KOPT-K1 (cell line): ENCODE measurements around the gene THSD4.

ENCODE experiments used
- H3K27ac ChIP-seq: fragments of 200-600 bp; sonication (generic); 2 replicates; pipeline ENCODE4 v1.5.1; 2016; ENCODE audit warnings: antibody characterized with exemption, mild to moderate bottlenecking, low read depth, low read length; ENCODE audit not compliant: poor library complexity, severe bottlenecking
- H3K36me3 ChIP-seq: fragments of 200-600 bp; sonication (generic); 2 replicates; pipeline ENCODE4 v1.5.1; 2017; ENCODE audit warnings: antibody characterized with exemption, mild to moderate bottlenecking, low read length, moderate library complexity; ENCODE audit not compliant: insufficient read depth
- H3K9me3 ChIP-seq: fragments of 200-600 bp; sonication (generic); 2 replicates; pipeline ENCODE4 v1.5.1; 2017; ENCODE audit warnings: antibody characterized with exemption, low read length, mild to moderate bottlenecking; ENCODE audit not compliant: insufficient read depth, poor library complexity, severe bottlenecking

THSD4 gene

DNA sequence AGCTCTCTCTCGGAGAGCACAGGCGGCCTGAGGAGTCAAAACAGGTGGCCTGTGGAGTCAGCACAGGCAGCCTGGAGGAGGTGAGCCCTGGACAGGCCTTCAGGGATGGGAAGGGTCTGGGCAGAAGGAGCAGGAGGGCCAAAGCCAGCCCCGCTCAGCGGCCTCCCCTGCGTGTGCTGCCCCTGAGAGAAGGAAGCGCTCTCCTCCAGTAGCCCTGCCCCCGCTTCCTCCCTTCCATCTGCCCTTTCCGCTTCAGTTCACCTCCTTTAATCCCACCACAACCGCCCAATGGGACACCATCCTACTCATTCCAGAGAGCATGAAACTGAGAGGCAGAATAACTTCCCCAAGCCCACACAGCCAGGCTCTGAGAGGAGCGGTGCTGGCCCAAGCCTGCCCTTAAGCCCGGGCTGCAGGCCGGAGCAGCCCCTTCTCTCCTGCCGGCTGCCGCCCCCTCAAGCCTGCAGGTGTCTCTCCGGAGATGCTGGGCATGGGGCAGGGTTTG lies 691.9 kb downstream of the THSD4 start:
- Histone ChIP-seq H3K27ac (no peak overlapping the region), H3K9me3 (no peaks in the 10 kb centered on the region), H3K36me3 (no peaks in the 10 kb centered on the region)

GRCh38 chr15:71807691-71808091 lies 692.4 kb downstream of the THSD4 start:
- Histone ChIP-seq H3K36me3 (no peaks in the 10 kb centered on the region), H3K9me3 (no peaks in the 10 kb centered on the region), H3K27ac (no peak overlapping the region)

DNA sequence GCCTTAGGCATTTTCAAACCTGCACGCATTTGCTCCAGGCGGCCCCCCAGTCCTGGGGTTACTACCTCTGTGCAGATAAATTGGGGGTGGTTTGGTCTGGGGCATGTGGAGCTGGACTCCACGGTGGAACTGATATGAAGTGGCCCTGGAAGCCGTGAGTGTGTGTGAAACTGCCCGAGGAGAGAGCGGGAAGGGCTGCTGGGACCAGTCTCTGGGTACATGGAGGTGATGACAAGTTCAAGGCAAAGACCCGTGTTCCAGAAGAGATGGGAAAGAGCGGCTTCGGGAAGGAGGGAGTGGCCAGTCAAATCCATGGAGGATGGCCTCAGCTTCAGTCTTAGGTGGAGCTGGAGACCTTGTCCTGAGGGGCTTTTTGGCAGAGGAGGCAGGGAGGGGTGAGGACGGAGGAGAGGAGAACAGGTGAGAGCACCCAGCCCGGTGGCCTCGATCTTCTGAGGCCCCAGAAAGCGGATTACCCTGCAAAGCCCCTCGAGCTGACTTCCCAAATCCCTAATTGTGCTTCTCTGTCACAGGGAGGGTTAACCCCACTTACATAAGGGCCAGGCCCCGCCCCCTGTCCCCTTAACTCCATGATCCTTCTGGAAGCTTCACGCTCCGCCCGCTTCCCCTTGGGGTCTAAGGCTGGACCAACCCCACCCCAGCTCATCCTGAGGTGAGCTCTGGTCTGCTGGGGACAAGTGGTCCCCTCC lies 693.2 kb downstream of the THSD4 start:
- H3K9me3 ChIP-seq = no peaks in the 10 kb centered on the region
- H3K27ac ChIP-seq = no peak overlapping the region
- no peaks in the 10 kb centered on the region for H3K36me3 ChIP-seq

DNA sequence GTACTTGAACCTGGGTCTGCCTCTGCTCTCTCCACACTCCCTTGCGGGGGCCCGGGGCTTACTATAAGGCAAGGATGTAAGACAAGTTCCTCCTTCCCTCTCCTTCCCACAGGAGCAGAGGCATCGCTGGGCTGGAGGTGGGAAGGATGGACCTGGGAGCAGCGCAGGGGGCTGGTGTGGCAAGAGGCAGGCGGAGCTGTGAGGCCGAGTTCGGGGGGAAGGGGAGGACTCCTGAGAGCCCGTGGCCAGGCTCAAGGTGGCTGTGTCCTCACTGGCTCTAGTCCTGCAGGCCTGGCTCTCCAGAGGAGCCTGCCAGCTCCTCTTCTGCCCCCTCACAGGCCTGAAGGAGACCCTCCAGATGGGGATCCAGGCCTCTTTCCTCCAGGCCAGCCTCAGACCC lies 694.1 kb downstream of the THSD4 start:
- H3K9me3 ChIP-seq = no peaks in the 10 kb centered on the region
- H3K27ac ChIP-seq = no peak overlapping the region
- H3K36me3 ChIP-seq = no peaks in the 10 kb centered on the region

GRCh38 chr15:71810256-71811035 lies 695.2 kb downstream of the THSD4 start, which contains the start of gene NR2E3:
Gene NR2E3, plus strand, starts transcription at chr15:71810554. Its CDS starts 190 bp downstream, at chr15:71810744.
- H3K27ac ChIP-seq = no peak within 1 kb of the TSS
- H3K36me3 ChIP-seq = no peaks in the 10 kb centered on the region
- H3K9me3 ChIP-seq = no peaks in the 10 kb centered on the region

DNA sequence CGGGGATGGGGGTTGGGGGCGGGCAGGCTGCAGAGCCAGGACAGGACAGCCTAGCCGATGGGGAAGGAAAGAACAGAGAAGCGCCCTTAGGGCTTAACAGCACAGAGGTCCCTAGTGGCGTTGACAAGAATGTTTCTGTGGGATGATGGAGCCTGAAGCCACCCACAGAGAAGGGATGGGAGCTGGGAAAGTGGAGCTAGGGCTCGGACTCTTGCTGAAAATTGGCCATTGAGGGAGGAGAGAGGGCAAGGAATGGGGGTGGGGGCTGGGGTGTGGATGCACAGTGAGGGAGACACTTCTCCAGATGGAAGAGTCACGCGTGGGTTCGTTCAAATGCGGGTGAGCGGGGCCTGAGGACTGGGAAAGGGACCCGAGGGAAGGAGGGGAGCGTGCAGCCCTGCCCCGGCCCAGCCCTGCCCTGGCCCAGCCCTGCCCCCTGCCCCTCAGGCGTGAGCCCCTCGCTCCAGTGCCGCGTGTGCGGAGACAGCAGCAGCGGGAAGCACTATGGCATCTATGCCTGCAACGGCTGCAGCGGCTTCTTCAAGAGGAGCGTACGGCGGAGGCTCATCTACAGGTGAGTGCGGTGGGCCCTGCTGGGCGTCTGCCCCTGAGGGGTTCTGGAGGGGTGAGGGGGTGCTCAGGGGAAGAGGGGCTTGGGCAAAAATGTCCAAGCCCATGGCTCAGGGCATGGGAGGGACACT lies 695.9 kb downstream of the THSD4 start:
- no peak overlapping the region for H3K27ac ChIP-seq

GRCh38 chr15:71811752-71812735 lies 696.8 kb downstream of the THSD4 start:
- no peaks in the 10 kb centered on the region for H3K36me3 ChIP-seq
- H3K27ac ChIP-seq = no peak overlapping the region
- no peaks in the 10 kb centered on the region for H3K9me3 ChIP-seq

More for the DNA sequence above, 695.9 kb downstream of the THSD4 start:
- Histone ChIP-seq H3K9me3 (no peaks in the 10 kb centered on the region), H3K36me3 (no peaks in the 10 kb centered on the region)

DNA sequence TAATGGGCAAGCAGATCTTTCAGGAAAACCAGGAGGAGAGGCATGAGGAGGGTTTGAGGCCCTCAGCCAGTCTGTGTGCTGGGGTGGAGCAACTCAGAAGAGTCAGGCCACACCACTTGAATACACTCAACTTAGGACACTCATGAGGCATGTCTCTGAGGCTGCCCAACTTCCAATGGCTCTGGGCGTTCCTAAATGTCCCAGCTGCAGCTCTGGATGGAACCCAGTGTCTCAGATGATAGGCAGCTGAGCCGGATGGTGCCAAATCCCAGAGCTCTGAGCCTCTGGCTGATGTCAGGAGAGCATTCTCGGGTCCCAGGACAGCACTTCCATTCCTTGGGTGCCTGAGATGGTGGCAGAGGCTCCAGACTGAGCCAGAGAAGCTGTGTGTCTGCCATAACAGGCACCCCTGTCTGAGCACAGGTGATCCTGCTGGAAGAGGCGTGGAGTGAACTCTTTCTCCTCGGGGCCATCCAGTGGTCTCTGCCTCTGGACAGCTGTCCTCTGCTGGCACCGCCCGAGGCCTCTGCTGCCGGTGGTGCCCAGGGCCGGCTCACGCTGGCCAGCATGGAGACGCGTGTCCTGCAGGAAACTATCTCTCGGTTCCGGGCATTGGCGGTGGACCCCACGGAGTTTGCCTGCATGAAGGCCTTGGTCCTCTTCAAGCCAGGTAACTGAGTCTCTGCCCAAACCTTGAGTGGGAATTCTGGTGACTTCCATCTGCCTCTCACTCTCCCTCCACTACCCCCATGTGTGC lies 697.9 kb downstream of the THSD4 start:
- no peak overlapping the region for H3K27ac ChIP-seq
- H3K9me3 ChIP-seq = no peaks in the 10 kb centered on the region
- H3K36me3 ChIP-seq = no peaks in the 10 kb centered on the region

DNA sequence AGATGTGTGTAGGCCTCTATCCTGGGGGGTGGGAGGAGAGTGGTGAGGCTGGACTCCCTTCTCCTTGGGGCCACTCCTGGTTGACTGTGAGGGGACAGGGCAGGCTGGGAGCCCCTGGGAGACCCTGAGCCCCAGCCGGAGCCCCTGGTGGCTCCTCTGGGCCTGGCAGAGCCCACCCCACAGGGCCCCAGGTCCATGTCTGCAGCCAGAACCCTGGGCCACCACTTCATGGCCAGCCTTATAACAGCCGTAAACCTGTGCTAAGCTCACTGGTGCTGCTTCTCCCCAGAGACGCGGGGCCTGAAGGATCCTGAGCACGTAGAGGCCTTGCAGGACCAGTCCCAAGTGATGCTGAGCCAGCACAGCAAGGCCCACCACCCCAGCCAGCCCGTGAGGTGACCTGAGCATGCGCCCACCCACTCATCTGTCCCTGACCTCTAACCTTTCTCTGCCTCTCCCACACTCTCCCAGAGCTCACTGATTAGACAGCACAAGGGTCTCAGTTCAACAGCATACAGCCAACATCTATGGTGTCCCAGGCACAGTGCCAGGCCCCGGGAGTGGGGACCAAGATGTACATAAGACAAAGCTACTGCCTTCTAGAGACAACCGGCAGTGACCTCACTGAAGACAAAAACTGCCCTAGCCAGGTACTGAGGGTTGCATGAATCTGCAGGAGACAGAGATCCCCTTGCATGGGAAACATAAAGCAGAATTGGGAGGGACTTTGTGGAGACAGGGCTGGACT lies 698.6 kb downstream of the THSD4 start:
- Histone ChIP-seq H3K36me3 (no peaks in the 10 kb centered on the region), H3K27ac (no peak overlapping the region), H3K9me3 (no peaks in the 10 kb centered on the region)

DNA sequence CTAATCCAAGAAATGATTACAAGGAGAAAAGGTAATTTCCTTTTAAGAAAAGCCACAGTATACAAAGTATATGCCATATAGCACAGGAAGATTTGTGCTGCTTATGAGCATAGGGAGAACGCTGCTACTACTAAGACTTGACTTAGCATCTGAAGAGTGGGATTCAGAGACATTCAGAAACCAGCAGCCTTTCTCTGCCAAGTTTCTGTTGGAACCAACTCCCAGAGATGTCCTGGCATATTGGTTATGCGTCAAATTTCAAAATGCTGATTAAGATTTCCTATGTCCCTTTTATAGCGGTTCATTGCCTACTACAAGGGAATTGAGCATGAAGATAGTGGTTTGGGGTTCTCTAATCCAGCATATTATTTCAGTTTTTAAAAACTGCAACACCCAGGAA lies 700.0 kb downstream of the THSD4 start:
- Histone ChIP-seq H3K27ac (no peak overlapping the region), H3K36me3 (no peaks in the 10 kb centered on the region)

DNA sequence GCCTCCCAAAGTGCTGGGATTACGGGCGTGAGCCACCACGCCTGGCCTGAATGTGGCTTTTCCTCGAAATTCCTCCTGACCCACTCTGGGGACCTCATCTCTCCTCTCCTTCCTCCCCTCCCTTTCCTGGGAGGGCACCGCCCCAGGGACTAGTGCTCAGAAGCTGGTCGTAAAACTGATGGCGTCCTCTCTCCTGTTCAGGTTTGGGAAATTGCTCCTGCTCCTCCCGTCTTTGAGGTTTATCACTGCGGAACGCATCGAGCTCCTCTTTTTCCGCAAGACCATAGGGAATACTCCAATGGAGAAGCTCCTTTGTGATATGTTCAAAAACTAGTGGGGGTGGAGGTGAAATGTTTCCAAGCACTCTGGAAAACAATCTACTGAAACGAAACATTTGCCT lies 702.1 kb downstream of the THSD4 start:
- no peaks in the 10 kb centered on the region; the same call in 1 of the 2 replicates for H3K36me3 ChIP-seq
- peaks cover 10% of the 10 kb centered on the region for H3K9me3 ChIP-seq
- no peak overlapping the region for H3K27ac ChIP-seq

More for the DNA sequence above, 700.0 kb downstream of the THSD4 start:
- no peaks in the 10 kb centered on the region for H3K9me3 ChIP-seq

DNA sequence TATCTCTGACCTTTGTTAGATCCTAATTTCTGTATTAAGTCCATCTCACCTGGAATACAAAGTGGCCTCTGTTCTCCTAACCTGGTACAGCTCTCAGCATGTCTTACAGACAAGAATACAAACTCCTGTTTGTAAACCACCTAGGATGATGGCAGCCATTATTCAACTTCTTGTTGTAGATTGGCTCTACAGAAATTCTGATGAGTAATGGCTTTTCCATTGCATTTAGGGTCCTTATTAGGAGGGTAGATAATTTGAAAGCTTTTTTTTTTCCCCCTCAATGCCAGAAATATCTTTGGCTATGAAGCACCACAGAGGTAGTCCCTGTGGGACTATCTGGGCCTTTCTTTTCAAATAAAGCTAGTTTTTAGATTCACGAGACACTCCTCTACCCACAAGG lies 704.9 kb downstream of the THSD4 start:
- peaks cover 22% of the 10 kb centered on the region for H3K9me3 ChIP-seq
- H3K27ac ChIP-seq = no peak overlapping the region
- no peaks in the 10 kb centered on the region; the same call in 1 of the 2 replicates for H3K36me3 ChIP-seq

- Histone ChIP-seq H3K9me3 (peaks cover 22% of the 10 kb centered on the region), H3K36me3 (peaks cover 13% of the 10 kb centered on the region; the same call in 1 of the 2 replicates), H3K27ac (no peak overlapping the region)
Measured at GRCh38 chr15:71821547-71822129, 706.4 kb downstream of the THSD4 start.
